ENCODE results near the gene TSGA10.

GRCh38 chr2:99198103-99198841, 43.5 kb upstream of the TSGA10 start:
- no peak for TF ChIP-seq POLR2A (IDR thresholded peaks at IDR 0.05; ENCODE audit: low read depth, low read length)
- no peak for TF ChIP-seq POLR2AphosphoS5 (IDR thresholded peaks at IDR 0.05; ENCODE audit: low read depth, low read length)
- TF ChIP-seq PAX5 (IDR thresholded peaks at IDR 0.05; ENCODE audit: insufficient read depth, low read length, severe bottlenecking): no peak
- TF ChIP-seq TAF1 (IDR thresholded peaks at IDR 0.05; ENCODE audit: low read depth, low read length): no peak
- no peak for TF ChIP-seq SPI1 (IDR thresholded peaks at IDR 0.05; ENCODE audit: low read depth, low read length)

Data from GM12891 (cell line).